Natural killer cell (primary cell): ENCODE data around the gene MGAT1. TPM values are rescaled to one million over a fixed set of nuclear protein-coding genes. Genes with fewer than 3 reads are reported as not detected.

ENCODE experiments used
- ATAC-seq, 3 donors: fragments of 150-1000 bp in 2 of 3; fragments of 200-7000 bp in 1 of 3; cut with Tn5 transposase; 1 replicate in 1 of 3; 2 replicates in 2 of 3; pipeline ENCODE4 v1.10.0; 2021; ENCODE audit warnings: mild to moderate bottlenecking in 2 of 3, moderate library complexity in 2 of 3
- DNase-seq, 2 donors: peaks; one replicate each; pipeline versions ENCODE4 v3.0.0 to v3.0.0-alpha.2; 2013 to 2021; ENCODE audit warnings: mixed read lengths in 1 of 2
- H3K27ac ChIP-seq: one replicate; pipeline ENCODE4 v1.5.1; 2013; ENCODE audit warnings: mild to moderate bottlenecking, low read length
- H3K27me3 ChIP-seq: one replicate; pipeline ENCODE4 v1.6.1; 2013; ENCODE audit warnings: low read length; ENCODE audit not compliant: control insufficient read depth, insufficient read depth
- H3K36me3 ChIP-seq: one replicate; pipeline ENCODE4 v1.6.1; 2013; ENCODE audit warnings: low read length; ENCODE audit not compliant: control insufficient read depth, insufficient read depth
- H3K4me1 ChIP-seq: one replicate; pipeline ENCODE4 v1.6.1; 2013; ENCODE audit warnings: low read length; ENCODE audit not compliant: control insufficient read depth, insufficient read depth
- H3K4me3 ChIP-seq: one replicate; pipeline ENCODE4 v1.5.1; 2013; ENCODE audit warnings: low read length
- H3K9me3 ChIP-seq: one replicate; pipeline ENCODE4 v1.6.1; 2013; ENCODE audit warnings: low read length; ENCODE audit not compliant: control insufficient read depth, insufficient read depth
- H3K27ac Mint-ChIP-seq, 2 donors: one replicate each; pipeline ENCODE4 v1.8.0; 2022; ENCODE audit warnings: mild to moderate bottlenecking in 2 of 2, mixed read lengths in 2 of 2, moderate library complexity in 1 of 2
- H3K27me3 Mint-ChIP-seq, 2 donors: one replicate each; pipeline ENCODE4 v1.8.0; 2022; ENCODE audit warnings: low read depth in 2 of 2, mixed read lengths in 2 of 2
- H3K36me3 Mint-ChIP-seq: one replicate; pipeline ENCODE4 v1.8.0; 2022; ENCODE audit warnings: mixed read lengths
- H3K4me1 Mint-ChIP-seq, 2 donors: one replicate each; pipeline ENCODE4 v1.8.0; 2022; ENCODE audit warnings: mixed read lengths in 2 of 2
- H3K4me3 Mint-ChIP-seq: one replicate; pipeline ENCODE4 v1.8.0; 2022; ENCODE audit warnings: mild to moderate bottlenecking, moderate library complexity, mixed read lengths
- H3K9me3 Mint-ChIP-seq, 2 donors: one replicate each; pipeline ENCODE4 v1.8.0; 2022; ENCODE audit warnings: mixed read lengths in 2 of 2
- WGBS: methylation state at CpG from one replicate; pipeline ENCODE4 v1.1.7; 2013; ENCODE audit warnings: missing lambda C conversion rate; ENCODE audit not compliant: insufficient coverage; 5-methylcytosine and 5-hydroxymethylcytosine counted together
- intact Hi-C: fragments of 100-400 bp; cut with micrococcal nuclease; formaldehyde crosslinking; loops from one replicate; pipeline ENCODE4 v1.14.2; 2022
- total RNA-seq, 4 donors: library from RNA; stranded (reverse); fragments of 120-200 nt in 1 of 4; gene quantifications; one replicate each; pipeline versions ENCODE4 v1.2.3 to v1.2.4, GENCODE V29; 2013 to 2022
- TF ChIP-seq, protein P1 (sequence below): fragments of 200-600 bp; IDR thresholded peaks from one replicate; pipeline ENCODE4 v1.8.0; 2022; ENCODE audit warnings: antibody characterized with exemption

The MGAT1 gene
- total RNA-seq, 3 donors from 2014 or later (not counting 1 experiment from before 2014, with no cell fraction given), result 105 to 149 (median 130) TPM

- no peaks in the 10 kb centered on the region for H3K9me3 Mint-ChIP-seq
- ATAC-seq, result no peak
Measured at GRCh38 chr5:180771839-180772238, 30.8 kb downstream of the MGAT1 start.

DNA sequence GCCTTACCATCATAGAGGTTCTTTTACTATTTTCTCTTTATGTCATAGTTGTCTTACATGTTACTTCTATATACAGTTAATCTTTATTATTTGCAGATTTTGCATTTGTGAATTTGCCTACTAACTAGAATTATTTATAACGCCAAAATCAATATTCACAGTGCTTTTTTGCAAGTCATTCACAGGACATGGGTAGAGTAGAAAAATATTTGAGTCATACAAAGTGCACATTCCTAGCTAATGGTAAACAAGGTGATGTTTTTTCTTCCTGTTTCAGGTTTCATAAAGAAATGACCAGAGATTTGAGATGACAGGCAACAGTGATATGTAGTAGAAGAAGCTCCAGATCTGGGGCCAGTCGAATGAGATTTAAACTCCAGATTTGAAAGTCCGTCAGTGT is 32.8 kb downstream of the MGAT1 start:
- no peaks in the 10 kb centered on the region for H3K4me1 Mint-ChIP-seq
- no peaks in the 10 kb centered on the region for H3K36me3 Mint-ChIP-seq
- TF ChIP-seq, protein P1, sequence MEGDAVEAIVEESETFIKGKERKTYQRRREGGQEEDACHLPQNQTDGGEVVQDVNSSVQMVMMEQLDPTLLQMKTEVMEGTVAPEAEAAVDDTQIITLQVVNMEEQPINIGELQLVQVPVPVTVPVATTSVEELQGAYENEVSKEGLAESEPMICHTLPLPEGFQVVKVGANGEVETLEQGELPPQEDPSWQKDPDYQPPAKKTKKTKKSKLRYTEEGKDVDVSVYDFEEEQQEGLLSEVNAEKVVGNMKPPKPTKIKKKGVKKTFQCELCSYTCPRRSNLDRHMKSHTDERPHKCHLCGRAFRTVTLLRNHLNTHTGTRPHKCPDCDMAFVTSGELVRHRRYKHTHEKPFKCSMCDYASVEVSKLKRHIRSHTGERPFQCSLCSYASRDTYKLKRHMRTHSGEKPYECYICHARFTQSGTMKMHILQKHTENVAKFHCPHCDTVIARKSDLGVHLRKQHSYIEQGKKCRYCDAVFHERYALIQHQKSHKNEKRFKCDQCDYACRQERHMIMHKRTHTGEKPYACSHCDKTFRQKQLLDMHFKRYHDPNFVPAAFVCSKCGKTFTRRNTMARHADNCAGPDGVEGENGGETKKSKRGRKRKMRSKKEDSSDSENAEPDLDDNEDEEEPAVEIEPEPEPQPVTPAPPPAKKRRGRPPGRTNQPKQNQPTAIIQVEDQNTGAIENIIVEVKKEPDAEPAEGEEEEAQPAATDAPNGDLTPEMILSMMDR, result no peak
- H3K9me3 ChIP-seq, result no peaks in the 10 kb centered on the region
- H3K4me1 ChIP-seq, result no peaks in the 10 kb centered on the region
- no peaks in the 10 kb centered on the region for H3K36me3 ChIP-seq
- no CpG with 5 or more reads among the region's 3 CpGs for WGBS
- H3K27ac Mint-ChIP-seq, result no peak overlapping the region
- no peak overlapping the region for H3K4me3 ChIP-seq
- H3K27ac ChIP-seq, result no peak overlapping the region
- H3K27me3 Mint-ChIP-seq, result peaks cover 22 to 43% of the 10 kb centered on the region in 2 donors
- intact Hi-C loops, result no loop called here
- DNase-seq (no peak), ATAC-seq (no peak)
- no peak overlapping the region for H3K4me3 Mint-ChIP-seq
- H3K9me3 Mint-ChIP-seq, result no peaks in the 10 kb centered on the region
- peaks cover 7% of the 10 kb centered on the region for H3K27me3 ChIP-seq

More at GRCh38 chr5:180771839-180772238, 30.8 kb downstream of the MGAT1 start:
- no peaks in the 10 kb centered on the region for H3K36me3 ChIP-seq
- no peak for DNase-seq
- intact Hi-C loops, result no loop called here
- H3K27ac Mint-ChIP-seq, result no peak overlapping the region
- H3K27me3 ChIP-seq, result peaks cover 4% of the 10 kb centered on the region
- H3K27ac ChIP-seq, result no peak overlapping the region
- TF ChIP-seq, protein P1, result no peak
- no peak overlapping the region for H3K4me3 ChIP-seq
- no peaks in the 10 kb centered on the region for H3K4me1 Mint-ChIP-seq
- H3K4me3 Mint-ChIP-seq, result no peak overlapping the region
- H3K27me3 Mint-ChIP-seq, result peaks cover 15 to 28% of the 10 kb centered on the region in 2 donors
- no peaks in the 10 kb centered on the region for H3K4me1 ChIP-seq
- H3K9me3 ChIP-seq, result no peaks in the 10 kb centered on the region
- H3K36me3 Mint-ChIP-seq, result no peaks in the 10 kb centered on the region

DNA sequence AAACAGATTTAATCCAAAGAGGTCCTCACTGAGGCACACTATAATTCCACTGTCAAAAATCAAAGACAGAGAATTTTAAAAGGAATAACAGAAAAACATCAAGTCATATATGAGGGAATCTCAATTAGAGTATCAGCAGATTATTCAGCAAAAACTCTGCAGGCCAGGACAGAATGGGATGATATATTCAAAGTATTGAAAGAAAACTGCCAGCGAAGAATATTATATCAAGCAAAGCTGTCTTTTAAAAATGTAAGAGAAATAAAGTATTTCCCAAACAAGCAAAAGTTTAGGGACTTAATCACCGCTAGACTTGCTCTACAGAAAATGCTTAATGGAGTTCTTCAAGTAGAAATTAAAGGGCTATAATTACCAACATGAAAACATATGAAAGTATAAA is 47.0 kb downstream of the MGAT1 start:
- Histone ChIP-seq H3K4me3 (no peak overlapping the region), H3K9me3 (peaks cover 9% of the 10 kb centered on the region), H3K27ac (no peak overlapping the region), H3K36me3 (no peaks in the 10 kb centered on the region), H3K27me3 (no peaks in the 10 kb centered on the region), H3K4me1 (no peaks in the 10 kb centered on the region)
- TF ChIP-seq, protein P1, result no peak
- ATAC-seq, result no peak
- H3K27me3 Mint-ChIP-seq, result peaks cover 15 to 19% of the 10 kb centered on the region in 2 donors
- no peaks in the 10 kb centered on the region for H3K4me1 Mint-ChIP-seq
- WGBS, result no CpG with 5 or more reads among the region's 2 CpGs
- H3K9me3 Mint-ChIP-seq, result peaks cover 2 to 3% of the 10 kb centered on the region in 2 donors
- intact Hi-C loops, result no loop called here
- H3K4me3 Mint-ChIP-seq, result no peak overlapping the region
- DNase-seq, result no peak
- no peaks in the 10 kb centered on the region for H3K36me3 Mint-ChIP-seq
- no peak overlapping the region for H3K27ac Mint-ChIP-seq

- H3K36me3 ChIP-seq, result no peaks in the 10 kb centered on the region
- H3K9me3 Mint-ChIP-seq, result no peaks in the 10 kb centered on the region
- H3K36me3 Mint-ChIP-seq, result no peaks in the 10 kb centered on the region
- H3K27me3 ChIP-seq, result peaks cover 11% of the 10 kb centered on the region
- H3K4me3 Mint-ChIP-seq, result no peak overlapping the region
- no peaks in the 10 kb centered on the region for H3K4me1 Mint-ChIP-seq
- H3K27ac ChIP-seq, result no peak overlapping the region
- 64% methylated on average over 5 of the region's 5 CpGs for WGBS
- H3K27me3 Mint-ChIP-seq, result peaks cover 12 to 20% of the 10 kb centered on the region in 2 donors
- TF ChIP-seq, protein P1, result no peak
- H3K4me1 ChIP-seq, result no peaks in the 10 kb centered on the region
- intact Hi-C loops, result no loop called here
- no peaks in the 10 kb centered on the region for H3K9me3 ChIP-seq
- no peak overlapping the region for H3K4me3 ChIP-seq
- no peak for DNase-seq
- H3K27ac Mint-ChIP-seq, result no peak overlapping the region
- ATAC-seq, result no peak
Measured at GRCh38 chr5:180744253-180744652, 58.4 kb downstream of the MGAT1 start.
